ENCODE measurements around the gene TCF25.

DNA sequence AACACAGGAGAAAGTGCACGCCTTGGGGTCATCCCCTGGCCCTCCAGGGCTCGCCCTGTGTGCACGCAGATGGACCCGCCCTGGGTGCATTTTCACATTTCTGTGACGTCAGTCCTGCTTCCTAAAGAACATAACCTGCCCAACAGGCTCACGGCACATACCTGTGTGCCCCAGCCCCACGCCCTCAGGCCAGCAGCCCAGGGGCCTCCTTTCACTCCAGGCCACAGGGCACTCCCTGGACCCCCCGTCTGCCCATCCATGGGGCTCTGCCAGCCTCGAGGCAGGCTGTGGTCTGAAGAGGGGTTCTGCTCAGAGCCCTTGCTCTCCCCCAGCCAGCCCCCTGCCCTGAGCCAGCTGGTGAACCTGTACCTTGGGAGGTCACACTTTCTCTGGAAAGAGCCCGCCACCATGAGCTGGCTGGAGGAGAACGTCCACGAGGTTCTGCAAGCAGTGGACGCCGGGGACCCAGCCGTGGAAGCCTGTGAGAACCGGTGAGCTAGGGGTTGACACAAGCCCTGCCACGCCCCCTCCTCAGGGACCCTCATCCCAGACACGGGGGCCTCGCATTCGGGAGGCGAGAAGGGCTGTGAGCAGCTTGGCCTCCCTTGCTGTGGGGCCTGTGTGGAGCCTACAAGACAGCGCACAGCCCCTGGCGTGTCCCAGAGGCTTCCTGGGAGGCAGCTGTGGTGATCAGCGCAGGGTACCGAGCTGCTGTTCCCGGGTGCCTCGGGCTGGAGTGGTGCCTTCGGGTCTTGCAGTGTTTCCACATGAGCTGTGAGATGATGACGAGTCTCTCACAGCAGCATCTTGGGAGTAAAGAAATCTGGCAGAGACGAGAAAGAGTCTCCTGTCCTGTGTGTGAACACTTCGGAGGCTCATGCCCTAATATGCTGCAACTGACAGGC lies 31.5 kb downstream of the TCF25 start:
- TF ChIP-seq, protein P1, sequence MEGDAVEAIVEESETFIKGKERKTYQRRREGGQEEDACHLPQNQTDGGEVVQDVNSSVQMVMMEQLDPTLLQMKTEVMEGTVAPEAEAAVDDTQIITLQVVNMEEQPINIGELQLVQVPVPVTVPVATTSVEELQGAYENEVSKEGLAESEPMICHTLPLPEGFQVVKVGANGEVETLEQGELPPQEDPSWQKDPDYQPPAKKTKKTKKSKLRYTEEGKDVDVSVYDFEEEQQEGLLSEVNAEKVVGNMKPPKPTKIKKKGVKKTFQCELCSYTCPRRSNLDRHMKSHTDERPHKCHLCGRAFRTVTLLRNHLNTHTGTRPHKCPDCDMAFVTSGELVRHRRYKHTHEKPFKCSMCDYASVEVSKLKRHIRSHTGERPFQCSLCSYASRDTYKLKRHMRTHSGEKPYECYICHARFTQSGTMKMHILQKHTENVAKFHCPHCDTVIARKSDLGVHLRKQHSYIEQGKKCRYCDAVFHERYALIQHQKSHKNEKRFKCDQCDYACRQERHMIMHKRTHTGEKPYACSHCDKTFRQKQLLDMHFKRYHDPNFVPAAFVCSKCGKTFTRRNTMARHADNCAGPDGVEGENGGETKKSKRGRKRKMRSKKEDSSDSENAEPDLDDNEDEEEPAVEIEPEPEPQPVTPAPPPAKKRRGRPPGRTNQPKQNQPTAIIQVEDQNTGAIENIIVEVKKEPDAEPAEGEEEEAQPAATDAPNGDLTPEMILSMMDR (conservative IDR thresholded peaks at IDR 0.05; ENCODE audit: low read length) = no peak
- no peak for TF ChIP-seq EZH2phosphoT487 (IDR thresholded peaks at IDR 0.05; ENCODE audit: borderline replicate concordance)
